ENCODE measurements around the gene TRNP1. TPM values are rescaled to one million over a fixed set of nuclear protein-coding genes. Genes with fewer than 3 reads are reported as not detected.

Gene TRNP1
- total RNA-seq, 1 donor from 2014 or later, result 16.2 TPM

DNA sequence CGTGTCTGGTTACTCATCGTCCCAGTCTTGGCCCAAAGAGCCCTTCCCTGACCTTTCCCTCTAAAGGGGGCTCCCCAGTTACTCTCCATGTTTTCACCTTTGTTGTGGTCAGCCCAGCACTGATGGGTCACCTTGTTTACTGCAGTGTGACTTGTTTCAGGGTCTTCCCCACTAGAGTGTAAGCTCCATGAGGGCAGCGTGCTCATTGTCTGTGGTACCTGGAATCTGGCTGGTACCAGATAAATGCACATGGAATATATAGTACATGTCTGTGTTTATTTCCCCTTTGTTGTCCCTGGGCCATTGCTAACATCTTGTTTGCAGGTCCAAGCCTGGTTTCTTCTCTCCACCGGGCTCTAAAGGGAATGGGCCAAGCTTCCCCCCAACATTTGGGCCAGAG lies 41.9 kb downstream of the TRNP1 start:
- peak overlapping the region; percentile 11 for H3K27ac ChIP-seq
- intact Hi-C loops (cut with DNase I), result no loop called here
- TF ChIP-seq CTCF (IDR thresholded peaks at IDR 0.05), result no peak
- H3K9me3 ChIP-seq, result no peaks in the 10 kb centered on the region
- H3K4me3 ChIP-seq, result no peak overlapping the region
- H3K27me3 ChIP-seq, result no peaks in the 10 kb centered on the region
- H3K36me3 ChIP-seq, result no peaks in the 10 kb centered on the region
- no peak for DNase-seq
- ATAC-seq, result no peak
- peaks cover 9% of the 10 kb centered on the region for H3K4me1 ChIP-seq

GRCh38 chr1:27036718-27037117 lies 43.2 kb downstream of the TRNP1 start:
- Histone ChIP-seq H3K4me3 (no peak overlapping the region), H3K27me3 (no peaks in the 10 kb centered on the region), H3K27ac (no peak overlapping the region), H3K9me3 (no peaks in the 10 kb centered on the region), H3K36me3 (no peaks in the 10 kb centered on the region), H3K4me1 (peaks cover 3% of the 10 kb centered on the region)
- ATAC-seq, result no peak
- intact Hi-C loops (cut with DNase I), result no loop called here
- DNase-seq, result no peak
- no peak for TF ChIP-seq CTCF (IDR thresholded peaks at IDR 0.05)

GRCh38 chr1:27037518-27037917 lies 44.0 kb downstream of the TRNP1 start:
- H3K4me1 ChIP-seq, result no peaks in the 10 kb centered on the region
- H3K9me3 ChIP-seq, result no peaks in the 10 kb centered on the region
- H3K27ac ChIP-seq, result no peak overlapping the region
- H3K36me3 ChIP-seq, result no peaks in the 10 kb centered on the region
- no peak for ATAC-seq
- no peak for DNase-seq
- TF ChIP-seq CTCF (IDR thresholded peaks at IDR 0.05), result no peak
- H3K4me3 ChIP-seq, result no peak overlapping the region
- intact Hi-C loops (cut with DNase I), result no loop called here
- H3K27me3 ChIP-seq, result no peaks in the 10 kb centered on the region

DNA sequence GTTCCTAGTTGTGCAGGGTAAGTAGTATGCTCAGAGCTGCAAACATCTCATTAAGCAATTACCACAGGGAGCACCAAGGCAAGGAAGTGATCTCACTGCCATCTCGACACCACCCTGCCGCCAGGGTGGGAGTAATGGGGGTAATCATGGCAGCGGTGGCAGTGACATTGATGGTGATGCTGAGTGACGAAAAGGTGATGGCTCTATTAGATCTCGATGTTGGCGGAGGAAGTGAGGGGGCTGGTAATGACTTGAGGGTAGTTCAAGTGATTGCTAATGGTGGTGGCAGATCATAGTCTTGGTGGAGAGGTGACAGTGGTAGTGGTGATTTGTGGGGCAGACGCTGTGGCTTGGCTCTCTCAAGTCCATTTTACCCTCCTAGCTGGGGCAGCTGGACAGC lies 44.5 kb downstream of the TRNP1 start:
- H3K9me3 ChIP-seq, result no peaks in the 10 kb centered on the region
- ATAC-seq, result no peak

GRCh38 chr1:27042670-27043069 lies 49.2 kb downstream of the TRNP1 start:
- no peaks in the 10 kb centered on the region for H3K27me3 ChIP-seq
- H3K4me1 ChIP-seq, result peaks cover 12% of the 10 kb centered on the region
- H3K9me3 ChIP-seq, result no peaks in the 10 kb centered on the region
- no peak overlapping the region for H3K4me3 ChIP-seq
- H3K27ac ChIP-seq, result no peak overlapping the region
- ATAC-seq (no peak), DNase-seq (no peak)
- TF ChIP-seq CTCF (IDR thresholded peaks at IDR 0.05), result no peak
- intact Hi-C loops (cut with DNase I), result no loop called here
- no peaks in the 10 kb centered on the region for H3K36me3 ChIP-seq

More for the DNA sequence above, 44.5 kb downstream of the TRNP1 start:
- H3K4me3 ChIP-seq, result no peak overlapping the region
- no peaks in the 10 kb centered on the region for H3K36me3 ChIP-seq
- no peak for DNase-seq
- H3K27ac ChIP-seq, result no peak overlapping the region
- H3K27me3 ChIP-seq, result no peaks in the 10 kb centered on the region
- TF ChIP-seq CTCF (IDR thresholded peaks at IDR 0.05), result no peak
- intact Hi-C loops (cut with DNase I), result no loop called here
- H3K4me1 ChIP-seq, result no peaks in the 10 kb centered on the region

DNA sequence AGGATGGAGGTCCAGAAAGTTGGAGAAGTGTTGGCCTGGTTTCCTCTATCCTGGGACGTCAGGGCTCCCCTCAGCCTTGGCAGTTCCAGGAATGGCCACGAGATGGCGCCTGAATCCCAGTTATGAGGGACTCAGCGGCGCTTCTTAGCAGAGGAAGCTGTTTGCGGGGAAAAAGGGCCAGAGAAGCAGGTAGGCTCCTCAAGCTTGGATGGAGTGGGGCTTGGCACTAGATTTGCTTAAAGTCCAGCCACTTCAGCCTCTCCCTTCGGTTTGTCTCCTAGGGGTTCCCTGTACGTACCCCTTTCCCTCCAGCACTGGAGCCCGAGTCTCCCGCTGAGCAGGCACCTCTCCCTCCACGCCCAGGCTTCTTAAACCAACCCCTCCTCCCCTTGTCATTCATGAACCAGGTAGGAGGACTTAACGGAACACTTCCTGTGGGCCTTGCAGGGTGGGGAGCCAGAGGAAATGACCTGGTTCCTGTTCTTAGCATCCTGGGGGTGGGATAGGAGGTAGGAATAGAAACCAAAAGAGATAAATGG lies 51.2 kb downstream of the TRNP1 start:
- peak overlapping the region; percentile 0 for H3K4me3 ChIP-seq

More for the DNA sequence above, 51.2 kb downstream of the TRNP1 start:
- peaks cover 12% of the 10 kb centered on the region for H3K4me1 ChIP-seq
- no peaks in the 10 kb centered on the region for H3K36me3 ChIP-seq
- H3K9me3 ChIP-seq, result no peaks in the 10 kb centered on the region
- peak; percentile 99 for TF ChIP-seq CTCF (IDR thresholded peaks at IDR 0.05)
- ATAC-seq (peak; percentile 96), DNase-seq (peak; percentile 92)
- no peak overlapping the region for H3K27ac ChIP-seq
- intact Hi-C loops (cut with DNase I), result loop anchor here (5.0 kb wide), 1 partner anchor 53 kb away; no protein-coding TSS in a partner anchor
- H3K27me3 ChIP-seq, result no peaks in the 10 kb centered on the region

Measured in upper lobe of right lung (tissue), 1 donor.